Measurements from ENCODE around the gene PRPF40A. TPM values are rescaled to one million over a fixed set of nuclear protein-coding genes. Genes with fewer than 3 reads are reported as not detected.

The PRPF40A gene
- total and polyA plus RNA-seq, 8 donors, result 8.7 to 44.7 (median 26.1) TPM

DNA sequence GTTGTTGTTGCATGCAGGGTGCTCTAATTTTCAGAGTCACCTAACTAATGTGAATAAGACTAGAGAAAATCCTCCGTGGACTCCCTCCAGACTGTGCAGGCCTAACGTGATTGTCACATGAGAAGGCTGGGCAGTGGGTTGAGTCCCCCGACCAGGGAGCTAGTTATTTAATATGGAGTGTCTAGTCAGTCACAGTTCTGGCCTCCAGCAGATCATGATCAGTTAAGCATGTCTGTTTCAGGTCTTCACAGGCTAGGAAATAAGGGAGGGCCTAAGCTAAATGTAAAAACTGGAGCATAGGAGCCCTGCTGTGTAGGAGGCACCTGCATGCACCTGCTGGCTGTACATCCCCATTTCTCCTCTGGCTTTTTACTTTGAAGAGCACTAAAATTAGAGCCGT, 86.8 kb downstream of the PRPF40A start:
- DNase-seq (no peak), ATAC-seq (no peak), FAIRE-seq (no peak)
- intact Hi-C loops (cut with DNase I), result loop anchor here (10.0 kb wide), 2 partner anchors 446 to 596 kb away; no protein-coding TSS in a partner anchor
- H3K9me3 ChIP-seq, result no peaks in the 10 kb centered on the region
- H3K27me3 ChIP-seq, result no peaks in the 10 kb centered on the region
- 78 to 83% methylated on average over 4 of the region's 4 CpGs for WGBS, 2 donors
- TF ChIP-seq, protein P1, sequence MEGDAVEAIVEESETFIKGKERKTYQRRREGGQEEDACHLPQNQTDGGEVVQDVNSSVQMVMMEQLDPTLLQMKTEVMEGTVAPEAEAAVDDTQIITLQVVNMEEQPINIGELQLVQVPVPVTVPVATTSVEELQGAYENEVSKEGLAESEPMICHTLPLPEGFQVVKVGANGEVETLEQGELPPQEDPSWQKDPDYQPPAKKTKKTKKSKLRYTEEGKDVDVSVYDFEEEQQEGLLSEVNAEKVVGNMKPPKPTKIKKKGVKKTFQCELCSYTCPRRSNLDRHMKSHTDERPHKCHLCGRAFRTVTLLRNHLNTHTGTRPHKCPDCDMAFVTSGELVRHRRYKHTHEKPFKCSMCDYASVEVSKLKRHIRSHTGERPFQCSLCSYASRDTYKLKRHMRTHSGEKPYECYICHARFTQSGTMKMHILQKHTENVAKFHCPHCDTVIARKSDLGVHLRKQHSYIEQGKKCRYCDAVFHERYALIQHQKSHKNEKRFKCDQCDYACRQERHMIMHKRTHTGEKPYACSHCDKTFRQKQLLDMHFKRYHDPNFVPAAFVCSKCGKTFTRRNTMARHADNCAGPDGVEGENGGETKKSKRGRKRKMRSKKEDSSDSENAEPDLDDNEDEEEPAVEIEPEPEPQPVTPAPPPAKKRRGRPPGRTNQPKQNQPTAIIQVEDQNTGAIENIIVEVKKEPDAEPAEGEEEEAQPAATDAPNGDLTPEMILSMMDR (IDR thresholded peaks at IDR 0.05), result no peak
- H3K36me3 ChIP-seq, result peaks cover 0 to 4% (median 0%) of the 10 kb centered on the region in 3 donors
- no peak overlapping the region for H3K27ac ChIP-seq
- H3K4me3 ChIP-seq, result no peak overlapping the region
- no peaks in the 10 kb centered on the region for H3K4me1 ChIP-seq

DNA sequence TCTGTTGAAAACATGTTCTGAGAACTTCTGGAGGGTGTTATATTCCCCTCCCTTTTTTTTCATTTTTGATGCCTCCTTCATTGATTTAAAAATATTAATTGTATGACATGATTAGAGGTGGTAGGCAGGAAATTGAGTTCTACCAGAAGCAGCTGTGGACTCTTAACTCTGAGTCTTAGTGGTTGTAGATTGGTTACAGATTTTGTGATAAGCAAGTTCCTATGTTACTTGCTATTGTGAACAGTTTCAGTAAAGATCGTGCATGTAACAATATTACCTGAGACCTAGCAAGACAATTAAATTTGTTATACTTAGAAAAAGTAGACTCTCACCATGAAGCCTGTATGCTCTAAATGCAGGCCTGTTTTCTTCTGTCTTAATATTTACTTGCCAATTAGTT, 88.1 kb downstream of the PRPF40A start:
- H3K4me1 ChIP-seq, result no peaks in the 10 kb centered on the region
- no peak overlapping the region for H3K4me3 ChIP-seq
- no peak for DNase-seq
- intact Hi-C loops (cut with DNase I), result no loop called here
- TF ChIP-seq, protein P1 (IDR thresholded peaks at IDR 0.05), result no peak
- no peaks in the 10 kb centered on the region for H3K27me3 ChIP-seq
- peaks cover 0 to 4% (median 0%) of the 10 kb centered on the region in 3 donors for H3K36me3 ChIP-seq
- H3K9me3 ChIP-seq, result no peaks in the 10 kb centered on the region
- FAIRE-seq, result no peak
- WGBS, 2 donors, result 75 to 78% methylated on average over 1 of the region's 1 CpG
- no peak for ATAC-seq
- no peak overlapping the region for H3K27ac ChIP-seq

DNA sequence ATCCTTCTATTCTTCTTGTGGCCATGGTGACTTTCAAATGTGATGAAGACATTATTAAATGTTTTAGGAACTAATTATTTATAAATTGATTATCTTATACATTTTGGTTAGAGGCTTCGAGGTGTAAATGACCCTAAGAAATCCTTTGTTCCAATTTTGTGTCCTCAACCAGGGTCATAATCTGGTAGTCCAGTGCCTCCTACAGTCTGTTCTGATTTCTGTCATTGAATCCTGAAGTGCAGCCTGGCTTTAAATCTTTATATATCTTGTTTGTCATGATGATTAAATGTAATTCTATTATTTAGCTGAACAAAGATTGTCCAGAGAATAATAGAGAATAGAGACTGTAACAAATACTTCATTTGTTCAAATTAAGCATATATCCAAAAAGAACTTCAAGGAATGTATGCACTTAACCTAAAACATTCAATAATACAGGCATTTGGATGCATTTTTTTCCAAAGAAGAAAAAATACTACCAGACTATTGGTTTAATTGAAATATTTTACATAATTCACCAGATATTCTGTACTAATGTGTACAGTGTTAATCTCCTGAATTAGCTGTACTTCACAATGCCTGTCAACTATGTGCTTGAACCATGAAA, 89.8 kb downstream of the PRPF40A start:
- no peak overlapping the region for H3K27ac ChIP-seq
- peaks cover 0 to 4% (median 0%) of the 10 kb centered on the region in 3 donors for H3K36me3 ChIP-seq
- WGBS, 2 donors, result 0 to 1% methylated on average over 1 of the region's 1 CpG
- FAIRE-seq, result peak; percentile 39
- intact Hi-C loops (cut with DNase I), result no loop called here
- no peaks in the 10 kb centered on the region for H3K9me3 ChIP-seq
- no peaks in the 10 kb centered on the region for H3K4me1 ChIP-seq
- no peaks in the 10 kb centered on the region for H3K27me3 ChIP-seq
- TF ChIP-seq, protein P1 (IDR thresholded peaks at IDR 0.05), result peak in 3 of 4 donors; percentile 33 to 46 (median 35)
- peak in 3 of 4 donors; percentile 68 to 82 (median 78) for ATAC-seq
- no peak overlapping the region for H3K4me3 ChIP-seq
- no peak for DNase-seq

- DNase-seq (no peak), ATAC-seq (no peak), FAIRE-seq (no peak)
- 35 to 45% methylated on average over 4 of the region's 4 CpGs for WGBS, 2 donors
- peaks cover 0 to 4% (median 0%) of the 10 kb centered on the region in 3 donors for H3K36me3 ChIP-seq
- H3K9me3 ChIP-seq, result no peaks in the 10 kb centered on the region
- H3K27ac ChIP-seq, result no peak overlapping the region
- H3K27me3 ChIP-seq, result no peaks in the 10 kb centered on the region
- TF ChIP-seq, protein P1 (IDR thresholded peaks at IDR 0.05), result no peak
- H3K4me3 ChIP-seq, result no peak overlapping the region
- intact Hi-C loops (cut with DNase I), result no loop called here
- no peaks in the 10 kb centered on the region for H3K4me1 ChIP-seq
These were observed 90.3 kb downstream of the PRPF40A start for GRCh38 chr2:152626911-152627339.

DNA sequence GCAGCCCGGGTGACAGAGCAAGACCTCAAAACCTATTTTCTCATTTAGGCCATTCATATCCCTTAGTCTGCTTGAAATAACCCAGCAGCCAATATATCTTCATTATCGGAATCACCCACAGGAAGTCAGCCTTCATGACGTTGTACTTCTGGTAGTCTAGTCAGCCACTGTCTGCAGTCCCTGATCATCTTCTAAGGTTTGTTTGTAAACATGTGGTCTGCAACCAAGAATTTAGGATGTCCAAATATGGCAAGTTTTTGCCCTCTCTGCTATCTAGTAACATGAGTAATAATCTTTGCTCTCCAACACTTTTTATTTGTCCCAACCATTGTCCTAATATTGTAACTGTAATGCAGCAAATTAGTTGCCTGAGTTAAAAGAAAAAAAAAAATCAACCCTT, 92.5 kb downstream of the PRPF40A start:
- intact Hi-C loops (cut with DNase I), result loop anchor here in 1 of 3 donors (5.0 kb wide), 1 partner anchor 433 kb away; no protein-coding TSS in a partner anchor
- Histone ChIP-seq H3K27ac (no peak overlapping the region), H3K4me3 (no peak overlapping the region), H3K36me3 (peaks cover 0 to 4% (median under 1%) of the 10 kb centered on the region in 3 donors), H3K9me3 (no peaks in the 10 kb centered on the region), H3K27me3 (no peaks in the 10 kb centered on the region), H3K4me1 (no peaks in the 10 kb centered on the region)
- TF ChIP-seq, protein P1 (IDR thresholded peaks at IDR 0.05), result no peak
- no peak for ATAC-seq
- FAIRE-seq, result no peak
- no peak for DNase-seq
- 84 to 86% methylated on average over 3 of the region's 3 CpGs for WGBS, 2 donors
